ENCODE measurements around the gene PAX8. TPM values are rescaled to one million over a fixed set of nuclear protein-coding genes. Genes with fewer than 3 reads are reported as not detected.

Gene PAX8
- total RNA-seq, 2 donors from 2014 or later: 1.3 to 13.2 TPM

GRCh38 chr2:113166187-113166645 lies 112.5 kb downstream of the PAX8 start:
- ATAC-seq: no peak
- intact Hi-C loops (cut with DNase I, micrococcal nuclease): no loop called here
- no peak for DNase-seq

Other genes starting within 250 kb of the PAX8 start
- not detected for gene IL36B, start 226.1 kb downstream of the PAX8 start, total RNA-seq
- gene IL36RN, start 219.7 kb downstream of the PAX8 start, total RNA-seq: not detected
- not detected for gene IL1F10, start 211.0 kb downstream of the PAX8 start, total RNA-seq
- gene IL1RN, start 151.3 kb downstream of the PAX8 start, total RNA-seq: 10 to 100 TPM in 1 of 2 donors, 1 to 10 TPM in 1; 2.6 to 15.7 TPM
- 10 to 100 TPM; 68.4 to 72.1 TPM for gene PSD4, start 105.0 kb downstream of the PAX8 start, total RNA-seq
- gene ZNG1B, start 158.8 kb upstream of the PAX8 start, total RNA-seq: 10 to 100 TPM; 24.7 to 29.4 TPM
- under 1 TPM; 0.20 to 0.27 TPM for gene FOXD4L1, start 219.7 kb upstream of the PAX8 start, total RNA-seq

Data from left colon (tissue), 2 donors.